Endothelial cell of umbilical vein (primary cell): ENCODE results near the gene IQGAP2.

ENCODE experiments used
- CTCF ChIP-seq, 2 donors: IDR thresholded peaks; 1 replicate in 1 of 2; 2 replicates in 1 of 2; pipeline ENCODE4 v1.5.1; 2011; ENCODE audit warnings: low read length in 2 of 2, mild to moderate bottlenecking in 2 of 2, moderate library complexity in 2 of 2, control low read depth in 1 of 2, inconsistent platforms in 1 of 2, low read depth in 1 of 2; ENCODE audit not compliant: insufficient read depth in 1 of 2; ENCODE audit errors: extremely low read depth in 1 of 2
- EZH2 ChIP-seq: IDR thresholded peaks from 2 replicates; pipeline ENCODE4 v1.6.1; 2012; ENCODE audit warnings: borderline replicate concordance, low read depth, mild to moderate bottlenecking, moderate library complexity, low read length, inconsistent platforms; ENCODE audit not compliant: severe bottlenecking
- FOS ChIP-seq: IDR thresholded peaks from 2 replicates; pipeline ENCODE4 v1.6.1; 2011; ENCODE audit warnings: mild to moderate bottlenecking, low read length, moderate library complexity, borderline replicate concordance; ENCODE audit not compliant: insufficient read depth
- JUN ChIP-seq: IDR thresholded peaks from 2 replicates; pipeline ENCODE4 v1.6.1; 2011; ENCODE audit warnings: borderline replicate concordance, low read depth; ENCODE audit not compliant: insufficient read length, insufficient read depth
- MYC ChIP-seq: IDR thresholded peaks from one replicate; pipeline ENCODE4 v1.6.1; 2011; ENCODE audit warnings: mild to moderate bottlenecking, low read depth, low read length
- POLR2A ChIP-seq: IDR thresholded peaks from 2 replicates; pipeline ENCODE4 v1.6.1; 2012; ENCODE audit warnings: low read depth, mild to moderate bottlenecking, control low read depth, low read length
- POLR2AphosphoS5 ChIP-seq: IDR thresholded peaks from 2 replicates; pipeline ENCODE4 v1.6.1; 2012; ENCODE audit warnings: low read depth, mild to moderate bottlenecking, control low read depth, low read length, moderate library complexity; ENCODE audit not compliant: insufficient read depth

- TF ChIP-seq CTCF (IDR thresholded peaks at IDR 0.05; ENCODE audit: extremely low read depth in 1 of 2, insufficient read depth in 1 of 2, low read depth in 1 of 2, low read length in 2 of 2) (no peak), POLR2A (no peak), JUN (no peak), POLR2AphosphoS5 (no peak), EZH2 (no peak), FOS (no peak), MYC (no peak)
Observed at GRCh38 chr5:76692274-76692540, 289.1 kb downstream of the IQGAP2 start.
